ENCODE measurements around the gene ABCB10. TPM values are rescaled to one million over a fixed set of nuclear protein-coding genes. Genes with fewer than 3 reads are reported as not detected.

ABCB10 gene
- total RNA-seq, 1 donor from 2014 or later, result 14.5 TPM

DNA sequence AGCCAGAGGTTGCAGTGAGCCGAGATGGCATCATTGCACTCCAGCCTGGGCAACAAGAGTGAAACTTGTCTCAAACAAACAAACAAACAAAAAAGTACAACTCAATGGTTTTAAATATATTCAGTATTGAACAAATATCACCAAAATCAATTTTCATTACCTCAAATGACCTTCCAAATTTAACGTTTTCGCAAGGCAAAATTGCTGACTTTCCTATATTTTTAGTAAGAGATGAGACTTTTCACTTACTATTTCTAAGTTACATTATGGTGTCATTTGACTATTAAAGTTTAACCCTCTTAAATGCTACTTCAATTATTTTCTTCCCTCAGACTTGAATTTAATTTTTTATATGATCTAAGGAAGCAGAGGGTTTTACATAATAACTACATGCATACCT lies 23.0 kb upstream of the ABCB10 start:
- H3K4me1 Mint-ChIP-seq, result peaks cover 13% of the 10 kb centered on the region
- ChIA-PET POLR2A (no interaction called here), CTCF (no interaction called here)
- H3K27ac Mint-ChIP-seq, result no peak overlapping the region
- H3K27me3 Mint-ChIP-seq, result no peaks in the 10 kb centered on the region
- no peak for DNase-seq
- intact Hi-C loops (cut with micrococcal nuclease), result no loop called here
- H3K36me3 Mint-ChIP-seq (ENCODE audit: low read depth), result no peaks in the 10 kb centered on the region
- TF ChIP-seq, protein P1, sequence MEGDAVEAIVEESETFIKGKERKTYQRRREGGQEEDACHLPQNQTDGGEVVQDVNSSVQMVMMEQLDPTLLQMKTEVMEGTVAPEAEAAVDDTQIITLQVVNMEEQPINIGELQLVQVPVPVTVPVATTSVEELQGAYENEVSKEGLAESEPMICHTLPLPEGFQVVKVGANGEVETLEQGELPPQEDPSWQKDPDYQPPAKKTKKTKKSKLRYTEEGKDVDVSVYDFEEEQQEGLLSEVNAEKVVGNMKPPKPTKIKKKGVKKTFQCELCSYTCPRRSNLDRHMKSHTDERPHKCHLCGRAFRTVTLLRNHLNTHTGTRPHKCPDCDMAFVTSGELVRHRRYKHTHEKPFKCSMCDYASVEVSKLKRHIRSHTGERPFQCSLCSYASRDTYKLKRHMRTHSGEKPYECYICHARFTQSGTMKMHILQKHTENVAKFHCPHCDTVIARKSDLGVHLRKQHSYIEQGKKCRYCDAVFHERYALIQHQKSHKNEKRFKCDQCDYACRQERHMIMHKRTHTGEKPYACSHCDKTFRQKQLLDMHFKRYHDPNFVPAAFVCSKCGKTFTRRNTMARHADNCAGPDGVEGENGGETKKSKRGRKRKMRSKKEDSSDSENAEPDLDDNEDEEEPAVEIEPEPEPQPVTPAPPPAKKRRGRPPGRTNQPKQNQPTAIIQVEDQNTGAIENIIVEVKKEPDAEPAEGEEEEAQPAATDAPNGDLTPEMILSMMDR (IDR thresholded peaks at IDR 0.05), result no peak
- H3K9me3 Mint-ChIP-seq, result no peaks in the 10 kb centered on the region
- no peak for ATAC-seq (ENCODE audit: low read depth)
- H3K4me3 Mint-ChIP-seq, result no peak overlapping the region

DNA sequence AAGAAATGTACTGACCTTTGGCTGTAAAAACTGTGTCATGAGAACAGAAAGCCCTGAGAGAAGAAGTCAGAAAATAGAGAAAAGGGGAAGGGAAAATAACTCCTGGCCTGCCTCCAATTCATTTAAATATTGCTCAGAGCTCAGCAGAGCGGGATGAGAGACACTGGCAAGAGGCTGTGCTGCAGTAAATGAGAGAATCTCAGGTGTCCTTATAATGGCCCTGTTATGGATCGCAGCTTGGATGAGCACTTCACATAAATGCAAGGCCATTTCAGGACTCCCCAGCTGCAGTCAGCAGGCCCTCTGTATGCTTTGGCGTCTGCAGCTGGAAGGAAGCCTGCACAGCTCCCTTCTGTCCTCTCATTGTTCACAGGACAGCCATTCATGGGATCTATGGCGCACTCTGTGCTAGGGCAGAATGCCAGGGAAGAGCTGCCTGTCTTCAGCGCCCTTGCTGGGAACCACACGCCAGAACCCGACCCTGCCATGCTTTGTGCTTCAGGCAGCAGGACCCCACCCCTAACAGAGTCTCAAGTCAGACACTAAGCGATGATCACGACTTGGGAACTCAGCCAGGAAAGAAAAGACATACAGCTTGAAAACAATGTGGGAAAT lies 20.7 kb upstream of the ABCB10 start:
- TF ChIP-seq, protein P1 (IDR thresholded peaks at IDR 0.05), result no peak
- DNase-seq (no peak), ATAC-seq (ENCODE audit: low read depth) (peak; percentile 91)
- ChIA-PET CTCF (interaction anchor here (0.7 to 1.3 kb wide), 3 partner anchors 18 to 683 kb away, joined by 3 to 7 read pairs (median 3); partner anchors contain the start of gene ABCB10), POLR2A (interaction anchor here (1.3 kb wide), 1 partner anchor 20 kb away, joined by 9 read pairs; the partner anchor contains the start of gene ABCB10)
- H3K9me3 Mint-ChIP-seq, result no peaks in the 10 kb centered on the region
- peak overlapping the region; percentile 77 for H3K4me3 Mint-ChIP-seq
- H3K27ac Mint-ChIP-seq, result peak overlapping the region; percentile 69
- peaks cover 13% of the 10 kb centered on the region for H3K4me1 Mint-ChIP-seq
- intact Hi-C loops (cut with micrococcal nuclease), result loop anchor here (1.0 kb wide), 2 partner anchors 20 to 47 kb away; partner anchors contain the start of genes TAF5L and URB2
- no peaks in the 10 kb centered on the region for H3K27me3 Mint-ChIP-seq
- no peaks in the 10 kb centered on the region for H3K36me3 Mint-ChIP-seq (ENCODE audit: low read depth)

DNA sequence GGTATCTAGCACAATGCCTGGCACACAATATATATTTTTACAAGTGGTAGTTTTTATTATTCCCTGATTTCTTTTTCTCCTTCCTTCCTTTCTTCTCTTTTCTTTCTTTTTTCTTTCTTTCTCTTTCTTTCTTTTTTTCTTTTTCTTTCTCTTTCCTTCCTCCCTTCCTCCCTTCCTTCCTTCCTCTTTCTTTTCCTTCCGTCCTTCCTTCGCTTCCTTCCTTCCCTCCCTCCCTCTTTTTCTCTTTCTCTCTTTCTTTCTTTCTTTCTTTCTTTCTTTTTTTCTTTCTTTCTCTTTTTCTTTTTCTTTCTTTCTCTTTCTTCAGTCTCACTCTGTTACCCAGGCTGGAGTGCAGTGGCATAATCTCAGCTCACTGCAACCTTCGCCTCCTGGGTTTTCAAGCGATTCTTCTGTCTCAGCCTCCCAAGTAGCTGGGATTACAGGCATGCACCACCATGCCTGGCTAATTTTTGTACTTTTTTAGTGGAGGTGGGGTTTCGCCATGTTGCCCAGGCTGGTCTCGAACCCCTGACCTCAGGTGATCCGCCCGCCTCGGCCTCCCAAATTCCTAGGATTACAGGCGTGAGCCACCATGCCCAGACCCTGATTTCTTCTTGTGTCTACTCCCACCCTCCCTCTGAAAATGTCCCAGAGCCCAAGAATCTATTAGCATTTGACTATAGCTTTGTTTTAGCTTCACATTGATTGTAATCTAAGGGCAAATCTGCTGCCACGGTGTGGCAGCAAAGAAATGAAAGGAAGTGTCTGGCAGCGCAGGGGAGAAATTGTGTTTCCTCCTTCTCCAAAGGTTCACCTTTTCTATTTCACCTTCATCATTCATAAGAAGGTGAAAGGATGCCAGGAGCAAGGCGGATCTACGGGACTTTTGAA lies 19.9 kb upstream of the ABCB10 start:
- ATAC-seq (ENCODE audit: low read depth) (peak; percentile 34), DNase-seq (no peak)
- POLR2A ChIA-PET, result interaction anchor here (1.3 kb wide), 1 partner anchor 20 kb away, joined by 9 read pairs; the partner anchor contains the start of gene ABCB10
- H3K4me3 Mint-ChIP-seq, result peak overlapping the region; percentile 77
- no peaks in the 10 kb centered on the region for H3K27me3 Mint-ChIP-seq
- H3K9me3 Mint-ChIP-seq, result no peaks in the 10 kb centered on the region
- TF ChIP-seq, protein P1 (IDR thresholded peaks at IDR 0.05), result no peak
- H3K27ac Mint-ChIP-seq, result peak overlapping the region; percentile 69
- H3K36me3 Mint-ChIP-seq (ENCODE audit: low read depth), result no peaks in the 10 kb centered on the region
- CTCF ChIA-PET, result interaction anchor here (1.1 to 1.3 kb wide), 2 partner anchors 17 to 20 kb away, joined by 3 to 7 read pairs; partner anchors contain the start of gene ABCB10
- peaks cover 13% of the 10 kb centered on the region for H3K4me1 Mint-ChIP-seq
- intact Hi-C loops (cut with micrococcal nuclease), result loop anchor here (1.0 kb wide), 2 partner anchors 19 to 48 kb away; partner anchors contain the start of genes TAF5L and URB2

DNA sequence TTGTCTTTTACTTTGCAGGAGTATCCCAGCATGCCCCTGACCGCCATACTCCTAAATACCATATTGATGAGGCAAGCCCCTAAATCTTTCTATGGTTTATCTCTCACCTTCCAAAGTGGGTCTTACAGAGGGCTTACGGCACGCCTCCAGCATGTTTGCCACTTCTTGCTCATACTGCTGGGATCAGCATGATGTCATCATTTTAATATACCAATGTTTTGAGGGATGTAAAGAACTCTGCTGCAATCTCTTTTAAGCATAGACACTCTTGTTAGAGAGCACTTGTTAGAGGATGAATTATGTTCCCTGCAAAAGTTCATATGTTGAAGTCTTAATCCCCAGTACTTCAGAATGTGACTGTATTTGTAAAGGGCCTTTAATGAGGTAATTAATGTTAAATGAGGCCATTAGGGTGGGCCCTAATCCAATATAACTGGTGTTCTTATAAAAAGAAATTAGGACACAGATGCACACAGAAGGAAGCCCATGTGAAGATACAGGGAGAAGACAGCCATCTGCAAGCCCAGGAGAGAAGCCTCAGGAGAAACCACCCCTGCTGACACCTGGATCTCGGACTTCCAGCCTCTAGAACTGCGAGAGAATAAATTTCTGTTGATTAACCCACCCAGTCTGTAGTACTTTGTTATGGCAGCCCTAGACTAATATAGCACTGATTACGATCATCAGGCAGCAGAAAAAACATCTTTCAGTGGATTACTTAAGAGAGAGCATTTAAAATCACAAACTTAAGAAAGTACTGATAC lies 16.4 kb upstream of the ABCB10 start:
- DNase-seq (no peak), ATAC-seq (ENCODE audit: low read depth) (no peak)
- Mint-ChIP-seq H3K4me3 (no peak overlapping the region), H3K9me3 (no peaks in the 10 kb centered on the region), H3K36me3 (ENCODE audit: low read depth) (no peaks in the 10 kb centered on the region), H3K4me1 (peaks cover 20% of the 10 kb centered on the region), H3K27me3 (no peaks in the 10 kb centered on the region), H3K27ac (no peak overlapping the region)
- intact Hi-C loops (cut with micrococcal nuclease), result no loop called here
- ChIA-PET CTCF (no interaction called here), POLR2A (no interaction called here)
- TF ChIP-seq, protein P1 (IDR thresholded peaks at IDR 0.05), result no peak
